ENCODE results near the gene ATG9B. TPM values are rescaled to one million over a fixed set of nuclear protein-coding genes. Genes with fewer than 3 reads are reported as not detected.

ATG9B gene
- total and polyA plus RNA-seq, 9 of the 15 experiments (the other 6 are each of a cell fraction or from before 2014, with no cell fraction given) = 0.29 to 8.0 (median 2.1) TPM

DNA sequence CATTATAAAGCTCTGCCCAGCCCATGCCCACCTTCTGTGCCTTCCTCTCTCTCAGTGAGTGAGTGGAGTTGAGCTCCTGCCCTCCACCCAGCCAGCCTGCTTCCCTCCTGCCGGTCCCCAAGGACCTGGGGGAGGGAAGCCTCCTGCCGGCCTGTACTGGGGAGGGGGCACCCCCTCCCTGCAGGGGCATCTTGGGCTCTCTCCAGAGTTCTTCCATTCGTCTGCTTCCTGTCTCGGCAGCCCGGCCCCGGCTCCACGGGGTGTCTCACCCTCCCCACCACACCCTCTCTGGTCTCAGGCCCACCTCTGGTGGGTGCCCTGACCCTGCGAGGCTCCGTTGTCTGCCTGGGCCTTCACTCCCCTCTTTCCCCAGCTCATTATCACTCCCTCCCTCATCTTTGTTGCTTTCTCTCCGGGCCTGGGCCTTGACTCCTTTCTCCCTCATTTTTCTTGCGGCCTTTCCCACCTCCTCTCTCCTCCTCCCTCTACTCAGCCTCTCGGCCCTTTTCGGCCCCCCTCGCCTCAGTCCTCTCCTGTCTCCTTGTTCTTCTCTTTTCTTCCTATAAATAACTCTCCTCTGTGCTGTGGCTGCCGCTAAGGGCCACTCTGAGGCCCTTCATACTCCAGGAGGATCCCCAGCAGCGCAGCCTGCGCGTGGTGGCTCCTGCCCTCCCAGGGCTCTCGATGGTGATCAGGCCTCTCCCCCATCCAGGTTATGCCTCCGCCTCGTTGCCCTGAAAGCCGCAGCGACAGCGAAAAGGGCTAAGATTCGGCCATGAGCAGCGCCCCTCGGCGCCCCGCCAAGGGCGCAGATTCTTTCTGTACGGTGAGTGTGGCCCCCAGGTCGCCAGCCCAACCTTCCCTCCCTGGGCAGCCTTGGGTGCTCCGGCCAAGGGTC lies 37.2 kb upstream of the ATG9B start (continued):
- TF ChIP-seq, protein P1, sequence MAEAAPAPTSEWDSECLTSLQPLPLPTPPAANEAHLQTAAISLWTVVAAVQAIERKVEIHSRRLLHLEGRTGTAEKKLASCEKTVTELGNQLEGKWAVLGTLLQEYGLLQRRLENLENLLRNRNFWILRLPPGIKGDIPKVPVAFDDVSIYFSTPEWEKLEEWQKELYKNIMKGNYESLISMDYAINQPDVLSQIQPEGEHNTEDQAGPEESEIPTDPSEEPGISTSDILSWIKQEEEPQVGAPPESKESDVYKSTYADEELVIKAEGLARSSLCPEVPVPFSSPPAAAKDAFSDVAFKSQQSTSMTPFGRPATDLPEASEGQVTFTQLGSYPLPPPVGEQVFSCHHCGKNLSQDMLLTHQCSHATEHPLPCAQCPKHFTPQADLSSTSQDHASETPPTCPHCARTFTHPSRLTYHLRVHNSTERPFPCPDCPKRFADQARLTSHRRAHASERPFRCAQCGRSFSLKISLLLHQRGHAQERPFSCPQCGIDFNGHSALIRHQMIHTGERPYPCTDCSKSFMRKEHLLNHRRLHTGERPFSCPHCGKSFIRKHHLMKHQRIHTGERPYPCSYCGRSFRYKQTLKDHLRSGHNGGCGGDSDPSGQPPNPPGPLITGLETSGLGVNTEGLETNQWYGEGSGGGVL (CRISPR knock-in tag; IDR thresholded peaks at IDR 0.05) = no peak
- TF ChIP-seq MXI1 (IDR thresholded peaks at IDR 0.05; ENCODE audit: low read depth, low read length) (no peak), TEAD1 (CRISPR knock-in tag; IDR thresholded peaks at IDR 0.05) (no peak), NFATC3 (IDR thresholded peaks at IDR 0.05) (no peak), CBFB (CRISPR knock-in tag; IDR thresholded peaks at IDR 0.05) (0 out of 2 replicates have a peak, but pooled peaks have one; percentile 3), GATA2 (CRISPR knock-in tag; IDR thresholded peaks at IDR 0.05) (no peak), ZNF274 (IDR thresholded peaks at IDR 0.05; ENCODE audit: borderline replicate concordance, low read depth, low read length) (no peak), PHB2 (IDR thresholded peaks at IDR 0.05; ENCODE audit: low read depth) (0 out of 2 replicates have a peak, but pooled peaks have one; percentile 60), RNF2 (IDR thresholded peaks at IDR 0.05) (no peak), EP300 (IDR thresholded peaks at IDR 0.05; ENCODE audit: low read length) (no peak), TCFL5 (CRISPR knock-in tag; conservative IDR thresholded peaks at IDR 0.05) (no peak), ZC3H8 (IDR thresholded peaks at IDR 0.05) (no peak), LARP7 (IDR thresholded peaks at IDR 0.05) (peak; percentile 92), POLR2B (IDR thresholded peaks at IDR 0.05; ENCODE audit: low read depth, partially characterized antibody) (peak; percentile 14), NR4A1 (CRISPR knock-in tag; IDR thresholded peaks at IDR 0.05) (no peak), NR4A1 (tag; IDR thresholded peaks at IDR 0.05) (no peak), ZFP91 (CRISPR knock-in tag; IDR thresholded peaks at IDR 0.05) (no peak; the same call in 1 of the 2 replicates), SP2 (IDR thresholded peaks at IDR 0.05; ENCODE audit: extremely low read depth, low read depth, low read length, poor library complexity, severe bottlenecking) (no peak), MAFK (IDR thresholded peaks at IDR 0.05; ENCODE audit: low read length) (no peak), ZNF436 (CRISPR knock-in tag; IDR thresholded peaks at IDR 0.05) (no peak)
- TF ChIP-seq, protein P2, sequence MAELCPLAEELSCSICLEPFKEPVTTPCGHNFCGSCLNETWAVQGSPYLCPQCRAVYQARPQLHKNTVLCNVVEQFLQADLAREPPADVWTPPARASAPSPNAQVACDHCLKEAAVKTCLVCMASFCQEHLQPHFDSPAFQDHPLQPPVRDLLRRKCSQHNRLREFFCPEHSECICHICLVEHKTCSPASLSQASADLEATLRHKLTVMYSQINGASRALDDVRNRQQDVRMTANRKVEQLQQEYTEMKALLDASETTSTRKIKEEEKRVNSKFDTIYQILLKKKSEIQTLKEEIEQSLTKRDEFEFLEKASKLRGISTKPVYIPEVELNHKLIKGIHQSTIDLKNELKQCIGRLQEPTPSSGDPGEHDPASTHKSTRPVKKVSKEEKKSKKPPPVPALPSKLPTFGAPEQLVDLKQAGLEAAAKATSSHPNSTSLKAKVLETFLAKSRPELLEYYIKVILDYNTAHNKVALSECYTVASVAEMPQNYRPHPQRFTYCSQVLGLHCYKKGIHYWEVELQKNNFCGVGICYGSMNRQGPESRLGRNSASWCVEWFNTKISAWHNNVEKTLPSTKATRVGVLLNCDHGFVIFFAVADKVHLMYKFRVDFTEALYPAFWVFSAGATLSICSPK (IDR thresholded peaks at IDR 0.05; ENCODE audit: borderline replicate concordance) = no peak
- TF ChIP-seq, protein P3, sequence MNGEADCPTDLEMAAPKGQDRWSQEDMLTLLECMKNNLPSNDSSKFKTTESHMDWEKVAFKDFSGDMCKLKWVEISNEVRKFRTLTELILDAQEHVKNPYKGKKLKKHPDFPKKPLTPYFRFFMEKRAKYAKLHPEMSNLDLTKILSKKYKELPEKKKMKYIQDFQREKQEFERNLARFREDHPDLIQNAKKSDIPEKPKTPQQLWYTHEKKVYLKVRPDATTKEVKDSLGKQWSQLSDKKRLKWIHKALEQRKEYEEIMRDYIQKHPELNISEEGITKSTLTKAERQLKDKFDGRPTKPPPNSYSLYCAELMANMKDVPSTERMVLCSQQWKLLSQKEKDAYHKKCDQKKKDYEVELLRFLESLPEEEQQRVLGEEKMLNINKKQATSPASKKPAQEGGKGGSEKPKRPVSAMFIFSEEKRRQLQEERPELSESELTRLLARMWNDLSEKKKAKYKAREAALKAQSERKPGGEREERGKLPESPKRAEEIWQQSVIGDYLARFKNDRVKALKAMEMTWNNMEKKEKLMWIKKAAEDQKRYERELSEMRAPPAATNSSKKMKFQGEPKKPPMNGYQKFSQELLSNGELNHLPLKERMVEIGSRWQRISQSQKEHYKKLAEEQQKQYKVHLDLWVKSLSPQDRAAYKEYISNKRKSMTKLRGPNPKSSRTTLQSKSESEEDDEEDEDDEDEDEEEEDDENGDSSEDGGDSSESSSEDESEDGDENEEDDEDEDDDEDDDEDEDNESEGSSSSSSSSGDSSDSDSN (IDR thresholded peaks at IDR 0.05; ENCODE audit: borderline replicate concordance in 1 of 2, low read depth in 2 of 2, low read length in 2 of 2) = no peak
